Astrocyte (in vitro differentiated cells and primary cell): Measurements from ENCODE around the gene TENM4. TPM values are rescaled to one million over a fixed set of nuclear protein-coding genes. Genes with fewer than 3 reads are reported as not detected.

Experiments
- DNase-seq: peaks from one replicate; pipeline ENCODE4 v3.0.0-alpha.2; 2010; ENCODE audit warnings: low read depth
- FAIRE-seq: peaks from 2 replicates; lab custom pipeline; 2011; peaks lifted over from hg19 to GRCh38; lab: Jason Lieb, UNC
- H2AFZ ChIP-seq: 2 replicates; pipeline ENCODE4 v1.6.0; 2012; ENCODE audit warnings: low read depth, low read length, inconsistent platforms
- H3K27ac ChIP-seq: 2 replicates; pipeline ENCODE4 v1.5.1; 2011; ENCODE audit warnings: low read depth, low read length, inconsistent platforms
- H3K27me3 ChIP-seq: 2 replicates; pipeline ENCODE4 v1.6.0; 2011; ENCODE audit warnings: low read length, inconsistent platforms; ENCODE audit not compliant: insufficient read depth
- H3K36me3 ChIP-seq: 2 replicates; pipeline ENCODE4 v1.5.1; 2011; ENCODE audit warnings: low read length, inconsistent platforms; ENCODE audit not compliant: insufficient read depth
- H3K4me1 ChIP-seq: 2 replicates; pipeline ENCODE4 v1.5.1; 2011; ENCODE audit warnings: low read length, inconsistent platforms; ENCODE audit not compliant: insufficient read depth
- H3K4me2 ChIP-seq: 2 replicates; pipeline ENCODE4 v1.6.0; 2012; ENCODE audit warnings: low read length, inconsistent platforms
- H3K4me3 ChIP-seq: 2 replicates; pipeline ENCODE4 v1.5.1; 2011; ENCODE audit warnings: low read depth, mild to moderate bottlenecking, low read length, inconsistent platforms; ENCODE audit not compliant: insufficient read depth
- H3K79me2 ChIP-seq: 2 replicates; pipeline ENCODE4 v1.6.0; 2012; ENCODE audit warnings: mild to moderate bottlenecking, low read length, inconsistent platforms; ENCODE audit not compliant: insufficient read depth
- H3K9ac ChIP-seq: 2 replicates; pipeline ENCODE4 v1.6.0; 2012; ENCODE audit warnings: mild to moderate bottlenecking, low read length, inconsistent platforms
- H3K9me3 ChIP-seq: 2 replicates; pipeline ENCODE4 v1.5.1; 2012; ENCODE audit warnings: low read depth, mild to moderate bottlenecking, low read length, inconsistent platforms; ENCODE audit not compliant: insufficient read depth
- H4K20me1 ChIP-seq: 2 replicates; pipeline ENCODE4 v1.6.0; 2012; ENCODE audit warnings: low read length, inconsistent platforms; ENCODE audit not compliant: insufficient read depth
- H3K27ac Mint-ChIP-seq: one replicate; pipeline ENCODE4 v1.8.0; 2021; ENCODE audit warnings: mild to moderate bottlenecking, mixed read lengths; ENCODE audit not compliant: unreplicated experiment
- H3K27me3 Mint-ChIP-seq: one replicate; pipeline ENCODE4 v1.8.0; 2021; ENCODE audit warnings: low read depth, mixed read lengths; ENCODE audit not compliant: unreplicated experiment
- H3K36me3 Mint-ChIP-seq: one replicate; pipeline ENCODE4 v1.8.0; 2021; ENCODE audit warnings: low read depth, mixed read lengths; ENCODE audit not compliant: unreplicated experiment
- H3K4me1 Mint-ChIP-seq: one replicate; pipeline ENCODE4 v1.8.0; 2021; ENCODE audit warnings: low read depth, mixed read lengths; ENCODE audit not compliant: unreplicated experiment
- H3K4me3 Mint-ChIP-seq: one replicate; pipeline ENCODE4 v1.8.0; 2021; ENCODE audit warnings: mild to moderate bottlenecking, moderate library complexity, mixed read lengths; ENCODE audit not compliant: unreplicated experiment
- H3K9me3 Mint-ChIP-seq: one replicate; pipeline ENCODE4 v1.8.0; 2021; ENCODE audit warnings: mild to moderate bottlenecking, mixed read lengths; ENCODE audit not compliant: unreplicated experiment
- CTCF ChIP-seq: IDR thresholded peaks from 2 replicates; pipeline ENCODE4 v1.5.1; 2011; ENCODE audit warnings: low read depth, mild to moderate bottlenecking, inconsistent platforms, low read length, moderate library complexity; ENCODE audit not compliant: insufficient read depth
- EZH2 ChIP-seq: IDR thresholded peaks from 2 replicates; pipeline ENCODE4 v1.6.1; 2012; ENCODE audit warnings: mild to moderate bottlenecking, low read length, inconsistent platforms; ENCODE audit not compliant: insufficient read depth
- total RNA-seq: library from RNA; stranded (reverse); gene quantifications from 2 replicates; pipeline ENCODE4 v1.2.1, GENCODE V29; 2021

Gene TENM4
- total RNA-seq, 1 donor from 2014 or later, result 7.5 TPM

GRCh38 chr11:79097246-79097875 lies 343.5 kb downstream of the TENM4 start:
- H3K79me2 ChIP-seq, result no peaks in the 10 kb centered on the region
- H3K9me3 ChIP-seq, result peaks cover 7% of the 10 kb centered on the region
- Mint-ChIP-seq H3K36me3 (no peaks in the 10 kb centered on the region), H3K27ac (no peak overlapping the region), H3K4me3 (no peak overlapping the region), H3K9me3 (peaks cover 7% of the 10 kb centered on the region), H3K27me3 (peaks cover under 1% of the 10 kb centered on the region), H3K4me1 (peaks cover 16% of the 10 kb centered on the region)
- H3K36me3 ChIP-seq, result no peaks in the 10 kb centered on the region
- H3K9ac ChIP-seq, result no peak overlapping the region
- no peaks in the 10 kb centered on the region for H4K20me1 ChIP-seq
- H3K4me1 ChIP-seq, result peaks cover 3% of the 10 kb centered on the region
- no peaks in the 10 kb centered on the region for H3K27me3 ChIP-seq
- H3K4me3 ChIP-seq, result no peak overlapping the region
- H2AFZ ChIP-seq, result no peak overlapping the region
- no peak overlapping the region for H3K4me2 ChIP-seq
- DNase-seq (peak; percentile 30), FAIRE-seq (no peak)
- no peak for TF ChIP-seq CTCF
- no peak for TF ChIP-seq EZH2
- no peak overlapping the region for H3K27ac ChIP-seq

DNA sequence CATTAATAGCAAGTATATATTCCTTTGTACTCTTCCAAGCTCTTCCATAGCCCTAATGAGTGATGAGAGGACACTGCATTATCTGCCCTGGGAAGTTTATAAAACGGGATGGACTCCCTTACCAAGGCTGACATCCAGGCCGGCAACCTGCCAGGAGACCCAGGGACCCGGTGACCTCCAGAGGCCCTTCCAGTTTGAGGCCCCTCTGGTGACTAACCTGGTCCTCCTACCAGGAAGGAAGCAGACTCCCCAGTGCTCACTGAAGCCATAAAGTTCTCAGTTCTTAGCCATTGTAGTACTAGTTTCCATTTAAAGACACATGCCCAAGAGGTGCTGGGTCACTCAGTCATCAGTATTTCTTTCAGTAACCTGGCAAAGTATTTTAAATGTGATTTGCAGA lies 345.4 kb downstream of the TENM4 start:
- no peak overlapping the region for H3K9ac ChIP-seq
- DNase-seq (no peak), FAIRE-seq (no peak)
- no peaks in the 10 kb centered on the region for H3K79me2 ChIP-seq
- peaks cover 4% of the 10 kb centered on the region for H3K27me3 Mint-ChIP-seq
- H3K4me1 ChIP-seq, result peaks cover 3% of the 10 kb centered on the region
- H3K4me1 Mint-ChIP-seq, result peaks cover 13% of the 10 kb centered on the region
- no peak overlapping the region for H3K4me3 ChIP-seq
- H3K4me2 ChIP-seq, result no peak overlapping the region
- peaks cover 9% of the 10 kb centered on the region for H3K9me3 Mint-ChIP-seq
- no peaks in the 10 kb centered on the region for H4K20me1 ChIP-seq
- H3K9me3 ChIP-seq, result peaks cover 7% of the 10 kb centered on the region
- H2AFZ ChIP-seq, result no peak overlapping the region
- no peak for TF ChIP-seq CTCF
- no peak for TF ChIP-seq EZH2
- no peaks in the 10 kb centered on the region for H3K36me3 ChIP-seq
- no peaks in the 10 kb centered on the region for H3K27me3 ChIP-seq
- no peaks in the 10 kb centered on the region for H3K36me3 Mint-ChIP-seq
- no peak overlapping the region for H3K27ac ChIP-seq
- no peak overlapping the region for H3K4me3 Mint-ChIP-seq
- no peak overlapping the region for H3K27ac Mint-ChIP-seq

- Histone ChIP-seq H3K27me3 (no peaks in the 10 kb centered on the region), H3K9me3 (peaks cover 7% of the 10 kb centered on the region), H4K20me1 (no peaks in the 10 kb centered on the region), H3K36me3 (no peaks in the 10 kb centered on the region), H3K79me2 (no peaks in the 10 kb centered on the region), H3K4me3 (no peak overlapping the region), H3K27ac (no peak overlapping the region), H3K4me1 (peaks cover 3% of the 10 kb centered on the region), H3K4me2 (no peak overlapping the region), H3K9ac (no peak overlapping the region), H2AFZ (no peak overlapping the region)
- Mint-ChIP-seq H3K27me3 (peaks cover 4% of the 10 kb centered on the region), H3K4me3 (no peak overlapping the region), H3K27ac (no peak overlapping the region), H3K4me1 (peaks cover 11% of the 10 kb centered on the region), H3K36me3 (no peaks in the 10 kb centered on the region), H3K9me3 (peaks cover 9% of the 10 kb centered on the region)
- DNase-seq (no peak), FAIRE-seq (no peak)
- no peak for TF ChIP-seq CTCF
- TF ChIP-seq EZH2, result no peak
These were observed 346.2 kb downstream of the TENM4 start for GRCh38 chr11:79094616-79095015.
